ENCODE measurements around the gene MCL1. TPM values are rescaled to one million over a fixed set of nuclear protein-coding genes. Genes with fewer than 3 reads are reported as not detected.
A peak's percentile ranks its signal among the peaks of the same experiment; 100 is the strongest.

The MCL1 gene
- total RNA-seq, 4 donors from 2014 or later: 235 to 306 (median 258) TPM

DNA sequence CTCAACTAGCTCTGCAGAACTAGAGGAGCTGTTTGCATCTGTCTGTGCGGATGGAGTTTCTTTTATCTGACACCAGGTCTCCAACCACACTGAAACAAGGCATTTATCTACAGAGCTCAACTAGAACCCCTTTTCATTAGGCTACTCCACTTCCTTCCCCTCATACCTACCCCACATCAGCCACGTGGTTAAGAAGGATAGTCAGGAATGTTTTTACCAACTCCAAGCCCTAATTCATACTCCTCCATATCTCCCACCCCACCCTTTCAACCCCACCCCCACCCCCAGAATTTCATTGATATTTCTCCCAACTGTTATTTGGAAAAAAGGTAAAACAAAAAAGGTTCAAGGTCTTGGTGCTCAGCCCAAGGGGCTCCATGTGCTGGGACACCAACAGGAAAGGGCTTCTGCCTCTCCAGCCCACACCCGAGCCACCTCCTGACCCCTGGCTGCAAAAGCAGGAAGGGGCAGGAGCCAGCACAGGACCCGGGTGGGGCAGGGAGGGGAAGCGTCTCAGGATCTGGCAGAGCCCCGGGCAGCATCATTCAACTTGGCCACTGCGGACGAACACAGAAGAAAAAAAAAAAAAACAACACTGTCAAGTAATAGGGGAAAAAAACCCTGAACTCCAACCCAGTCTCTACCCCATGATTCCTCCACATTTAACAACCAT is 43.0 kb upstream of the MCL1 start:
- Histone ChIP-seq H3K9me3 (no peaks in the 10 kb centered on the region), H3K36me3 (peaks cover 7 to 54% (median 7%) of the 10 kb centered on the region in 3 donors), H3K4me3 (no peak overlapping the region), H3K27me3 (no peaks in the 10 kb centered on the region), H3K27ac (peak overlapping the region; percentile 3 to 83 (median 66)), H3K4me1 (peaks cover 0 to 59% (median 35%) of the 10 kb centered on the region in 4 donors)
- TF ChIP-seq, protein P1, sequence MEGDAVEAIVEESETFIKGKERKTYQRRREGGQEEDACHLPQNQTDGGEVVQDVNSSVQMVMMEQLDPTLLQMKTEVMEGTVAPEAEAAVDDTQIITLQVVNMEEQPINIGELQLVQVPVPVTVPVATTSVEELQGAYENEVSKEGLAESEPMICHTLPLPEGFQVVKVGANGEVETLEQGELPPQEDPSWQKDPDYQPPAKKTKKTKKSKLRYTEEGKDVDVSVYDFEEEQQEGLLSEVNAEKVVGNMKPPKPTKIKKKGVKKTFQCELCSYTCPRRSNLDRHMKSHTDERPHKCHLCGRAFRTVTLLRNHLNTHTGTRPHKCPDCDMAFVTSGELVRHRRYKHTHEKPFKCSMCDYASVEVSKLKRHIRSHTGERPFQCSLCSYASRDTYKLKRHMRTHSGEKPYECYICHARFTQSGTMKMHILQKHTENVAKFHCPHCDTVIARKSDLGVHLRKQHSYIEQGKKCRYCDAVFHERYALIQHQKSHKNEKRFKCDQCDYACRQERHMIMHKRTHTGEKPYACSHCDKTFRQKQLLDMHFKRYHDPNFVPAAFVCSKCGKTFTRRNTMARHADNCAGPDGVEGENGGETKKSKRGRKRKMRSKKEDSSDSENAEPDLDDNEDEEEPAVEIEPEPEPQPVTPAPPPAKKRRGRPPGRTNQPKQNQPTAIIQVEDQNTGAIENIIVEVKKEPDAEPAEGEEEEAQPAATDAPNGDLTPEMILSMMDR (IDR thresholded peaks at IDR 0.05): no peak
- TF ChIP-seq EP300 (IDR thresholded peaks at IDR 0.05) (peak in 1 of 2 donors; percentile 8), POLR2A (IDR thresholded peaks at IDR 0.05) (no peak)
- WGBS, 2 donors: 25 to 32% methylated on average over 8 of the region's 8 CpGs
- peak in 1 of 2 donors; percentile 20 for DNase-seq (ENCODE audit: low spot score in 2 of 2)

DNA sequence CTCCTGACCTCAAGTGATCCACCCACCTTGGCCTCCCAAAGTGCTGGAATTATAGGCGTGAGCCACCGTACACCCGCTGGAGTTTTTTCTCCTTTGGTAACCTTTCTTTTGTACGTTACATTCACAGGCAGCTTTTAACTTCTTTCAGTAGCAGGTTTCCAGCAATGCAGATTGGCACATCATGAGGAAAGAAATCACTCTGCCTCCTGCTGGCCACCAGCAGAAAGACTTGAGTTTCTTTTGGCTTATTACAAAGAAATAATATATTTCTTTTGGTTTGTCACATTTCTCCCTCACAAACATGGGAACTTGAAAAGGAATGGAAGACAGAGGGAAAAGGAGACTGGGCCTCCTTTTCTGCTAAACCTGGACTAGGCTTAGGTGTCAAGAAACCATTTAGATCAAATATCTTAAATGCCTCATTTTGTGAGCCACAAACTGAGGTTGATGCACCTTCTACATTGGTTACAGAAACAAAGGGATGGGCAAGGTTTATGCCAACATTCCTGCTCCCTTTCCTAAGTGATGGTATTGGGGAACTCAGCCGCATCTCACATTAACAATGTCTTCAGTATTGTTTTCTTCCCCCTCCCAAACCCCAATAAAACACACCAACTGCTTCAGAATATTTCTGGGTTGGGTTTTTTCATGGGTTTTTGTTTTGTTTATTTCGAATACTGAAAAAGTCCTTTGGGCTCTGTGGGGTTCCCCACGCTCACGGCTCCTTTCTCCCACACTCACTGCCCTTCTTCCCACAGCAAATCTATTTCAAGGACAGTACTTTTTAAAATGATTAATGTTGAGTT is 42.3 kb upstream of the MCL1 start:
- peak overlapping the region; percentile 3 to 83 (median 66) for H3K27ac ChIP-seq
- H3K4me1 ChIP-seq: peaks cover 0 to 56% (median 33%) of the 10 kb centered on the region in 4 donors
- 42 to 47% methylated on average over 8 of the region's 8 CpGs for WGBS, 2 donors
- peak; percentile 21 to 38 for TF ChIP-seq EP300 (IDR thresholded peaks at IDR 0.05)
- TF ChIP-seq, protein P1 (IDR thresholded peaks at IDR 0.05): peak; percentile 56 to 79 (median 64)
- TF ChIP-seq POLR2A (IDR thresholded peaks at IDR 0.05): no peak
- H3K27me3 ChIP-seq: no peaks in the 10 kb centered on the region
- H3K36me3 ChIP-seq: peaks cover 7 to 54% (median 7%) of the 10 kb centered on the region in 3 donors
- no peaks in the 10 kb centered on the region for H3K9me3 ChIP-seq
- peak; percentile 34 to 62 for DNase-seq (ENCODE audit: low spot score in 2 of 2)
- no peak overlapping the region for H3K4me3 ChIP-seq

DNA sequence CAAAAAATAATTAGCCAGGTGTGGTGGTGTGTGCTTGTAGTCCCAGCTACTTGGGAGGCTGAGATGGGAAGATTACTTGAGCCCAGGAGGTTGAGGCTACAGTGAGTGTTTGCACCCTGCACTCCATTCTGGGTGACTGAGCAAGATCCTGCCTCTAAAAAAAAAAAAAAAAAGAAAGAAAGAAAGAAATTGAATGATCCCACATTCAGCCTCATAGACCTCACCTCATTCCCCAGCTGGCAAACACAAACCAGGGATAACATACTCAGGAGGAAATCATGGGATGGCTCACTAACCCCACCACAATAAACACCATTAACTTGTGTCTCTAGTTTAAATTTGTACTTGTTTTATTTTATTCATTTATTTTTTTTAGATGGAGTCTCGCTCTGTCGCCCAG is 41.5 kb upstream of the MCL1 start:
- peaks cover 0 to 56% (median 33%) of the 10 kb centered on the region in 4 donors for H3K4me1 ChIP-seq
- no peak for DNase-seq (ENCODE audit: low spot score in 2 of 2)
- H3K4me3 ChIP-seq: no peak overlapping the region
- peak overlapping the region in 3 of 4 donors; percentile 61 to 83 (median 72) for H3K27ac ChIP-seq
- H3K9me3 ChIP-seq: no peaks in the 10 kb centered on the region
- H3K36me3 ChIP-seq: peaks cover 3 to 54% (median 7%) of the 10 kb centered on the region in 3 donors
- no peaks in the 10 kb centered on the region for H3K27me3 ChIP-seq
- 95% methylated on average over 2 of the region's 2 CpGs for WGBS, 2 donors
- TF ChIP-seq EP300 (IDR thresholded peaks at IDR 0.05): no peak
- TF ChIP-seq POLR2A (IDR thresholded peaks at IDR 0.05): no peak

DNA sequence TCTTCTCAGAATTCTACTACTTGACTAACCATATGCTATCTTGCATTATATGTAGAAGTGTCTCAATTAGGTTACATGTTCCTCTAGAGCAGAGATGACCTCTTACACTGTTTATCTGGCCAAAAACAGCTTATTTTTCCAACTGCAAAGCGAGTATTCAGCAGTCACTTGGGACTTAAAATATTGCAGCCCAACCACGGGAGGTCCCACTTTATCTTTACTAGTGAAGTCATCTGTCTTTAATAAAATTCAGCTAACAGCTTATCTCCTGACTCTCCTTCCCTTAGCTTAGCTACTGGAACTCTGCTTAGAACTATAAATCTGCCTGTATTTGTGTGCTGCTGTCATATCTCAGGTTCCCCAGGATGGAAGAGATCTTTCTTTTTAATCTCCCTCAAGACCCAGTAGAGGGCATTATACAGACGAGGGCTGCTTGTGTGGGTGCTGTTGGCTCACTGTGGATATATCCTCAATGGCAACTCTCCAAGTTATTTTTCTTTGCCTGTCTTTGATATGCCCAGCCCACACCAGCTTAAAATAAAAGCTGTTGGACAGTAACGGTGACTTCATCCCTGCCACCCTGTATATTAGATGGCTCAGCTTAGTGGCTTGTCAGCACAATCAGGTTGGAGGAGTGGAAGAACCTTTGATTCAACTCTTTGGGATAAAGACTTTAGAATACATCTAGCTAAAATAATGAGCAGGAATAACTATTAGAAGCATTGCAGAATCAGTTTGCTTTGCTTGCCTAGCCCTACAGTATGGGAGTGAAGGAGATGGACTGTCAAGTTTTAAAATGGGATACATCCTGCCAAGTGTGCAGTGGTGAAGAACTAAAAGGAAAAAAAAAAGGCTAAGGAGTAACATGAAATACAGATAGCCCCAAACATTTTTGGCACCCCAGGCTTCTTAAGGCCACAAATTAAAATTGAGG is 40.4 kb upstream of the MCL1 start:
- TF ChIP-seq, protein P1 (IDR thresholded peaks at IDR 0.05): peak in 4 of 5 experiments; percentile 14 to 38 (median 22)
- TF ChIP-seq EP300 (IDR thresholded peaks at IDR 0.05) (peak in 1 of 2 donors; percentile 48), POLR2A (IDR thresholded peaks at IDR 0.05) (no peak)
- Histone ChIP-seq H3K4me3 (no peak overlapping the region), H3K27ac (peak overlapping the region; percentile 6 to 83 (median 66)), H3K27me3 (no peaks in the 10 kb centered on the region), H3K4me1 (peaks cover 0 to 63% (median 35%) of the 10 kb centered on the region in 4 donors), H3K9me3 (no peaks in the 10 kb centered on the region), H3K36me3 (peaks cover 0 to 51% (median 3%) of the 10 kb centered on the region in 3 donors)
- WGBS, 2 donors: 15% methylated on average over 4 of the region's 4 CpGs
- DNase-seq (ENCODE audit: low spot score in 2 of 2): no peak
